H1 (cell line): Measurements from ENCODE around the gene TARS2. TPM values are rescaled to one million over a fixed set of nuclear protein-coding genes. Genes with fewer than 3 reads are reported as not detected.

Experiments
- CTCF ChIA-PET: fragments of 300-600 bp; sonication (Branson Sonifier 250); formaldehyde crosslinking; loops from one replicate; lab custom pipeline; 2021; ENCODE audit not compliant: partially characterized antibody; lab: Charles Lee
- POLR2A ChIA-PET: fragments of 300-600 bp; sonication (Branson Sonifier 250); formaldehyde crosslinking; loops from one replicate; lab custom pipeline; 2021; ENCODE audit warnings: inconsistent platforms; ENCODE audit not compliant: partially characterized antibody; lab: Charles Lee
- DNase-seq, 2 experiments: peaks; one replicate each; pipeline versions ENCODE4 v3.0.0 to v3.0.0-alpha.2; 2010 to 2022; ENCODE audit warnings: low spot score in 2 of 2, low read depth in 1 of 2, mixed read lengths in 1 of 2
- FAIRE-seq: peaks from 2 replicates; lab custom pipeline; 2011; peaks lifted over from hg19 to GRCh38; lab: Jason Lieb, UNC
- H2AFZ ChIP-seq: 2 replicates; pipeline ENCODE4 v1.8.1; 2012; ENCODE audit warnings: low read length, inconsistent platforms
- H2AK5ac ChIP-seq: 2 replicates; pipeline ENCODE4 v1.6.1; 2013; ENCODE audit warnings: low read depth, low read length
- H2BK120ac ChIP-seq: replicated peaks from 2 replicates; pipeline ENCODE3; 2013; ENCODE audit warnings: low read depth, low read length, inconsistent platforms
- H2BK12ac ChIP-seq: 2 replicates; pipeline ENCODE4 v1.6.1; 2013; ENCODE audit warnings: low read depth, low read length
- H2BK15ac ChIP-seq: 2 replicates; pipeline ENCODE4 v1.6.1; 2013; ENCODE audit warnings: low read length
- H2BK20ac ChIP-seq: 2 replicates; pipeline ENCODE4 v1.6.1; 2013; ENCODE audit warnings: low read length
- H2BK5ac ChIP-seq: 2 replicates; pipeline ENCODE4 v1.6.1; 2013; ENCODE audit warnings: low read depth, low read length
- H3K14ac ChIP-seq: 2 replicates; pipeline ENCODE4 v1.6.1; 2013; ENCODE audit warnings: inconsistent platforms; ENCODE audit not compliant: insufficient read length
- H3K18ac ChIP-seq: 2 replicates; pipeline ENCODE4 v1.6.1; 2013; ENCODE audit warnings: low read length; ENCODE audit errors: extremely low read depth
- H3K23ac ChIP-seq: 2 replicates; pipeline ENCODE4 v1.6.1; 2013; ENCODE audit warnings: inconsistent platforms; ENCODE audit not compliant: insufficient read length
- H3K23me2 ChIP-seq: 2 replicates; pipeline ENCODE4 v1.6.1; 2013; ENCODE audit warnings: low read depth, low read length
- H3K27ac ChIP-seq: 2 replicates; pipeline ENCODE4 v1.6.1; 2011; ENCODE audit warnings: low read depth, low read length, inconsistent platforms
- H3K27me3 ChIP-seq, 4 experiments: replicated peaks in 1 of 4; 1 replicate in 1 of 4; 2 replicates in 3 of 4; pipeline versions ENCODE4 v1.6.1 to v1.8.1; 2011 to 2013; ENCODE audit warnings: low read length in 3 of 4, mild to moderate bottlenecking in 3 of 4, inconsistent platforms in 2 of 4, mixed read lengths in 2 of 4, moderate library complexity in 1 of 4; ENCODE audit not compliant: control insufficient read depth in 3 of 4, insufficient read depth in 3 of 4; ENCODE audit errors: extremely low read depth in 1 of 4
- H3K36me3 ChIP-seq, 4 experiments: 2 replicates each; pipeline versions ENCODE4 v1.6.1 to v1.8.1; 2011 to 2013; ENCODE audit warnings: mild to moderate bottlenecking in 4 of 4, low read length in 3 of 4, moderate library complexity in 2 of 4, control low read depth in 1 of 4, inconsistent platforms in 1 of 4; ENCODE audit not compliant: insufficient read depth in 4 of 4, control insufficient read depth in 2 of 4
- H3K4ac ChIP-seq: replicated peaks from 2 replicates; pipeline ENCODE3; 2013; ENCODE audit warnings: low read length, low read depth, mixed read lengths, inconsistent platforms; ENCODE audit not compliant: insufficient read length
- H3K4me1 ChIP-seq, 4 experiments: replicated peaks in 1 of 4; 1 replicate in 1 of 4; 2 replicates in 3 of 4; pipeline versions ENCODE4 v1.6.1 to v1.8.1; 2011 to 2013; ENCODE audit warnings: low read length in 3 of 4, inconsistent platforms in 2 of 4, mixed read lengths in 1 of 4; ENCODE audit not compliant: insufficient read depth in 4 of 4, control insufficient read depth in 3 of 4
- H3K4me2 ChIP-seq, 2 experiments: 2 replicates each; pipeline versions ENCODE4 v1.6.1 to v1.8.1; 2011 to 2013; ENCODE audit warnings: low read depth in 2 of 2, low read length in 2 of 2, control low read depth in 1 of 2, inconsistent platforms in 1 of 2, mild to moderate bottlenecking in 1 of 2; ENCODE audit not compliant: insufficient read depth in 1 of 2
- H3K4me3 ChIP-seq, 4 experiments: fragments of 200-600, 300-600 bp in 1 of 4; sonication (generic), shearing (Covaris generic), sonication (Bioruptor Twin) in 1 of 4; 2 replicates each; pipeline versions ENCODE4 v1.5.1 to v1.8.1; 2011 to 2016; ENCODE audit warnings: low read length in 4 of 4, low read depth in 3 of 4, control low read depth in 2 of 4, inconsistent platforms in 2 of 4, mild to moderate bottlenecking in 2 of 4, mixed read lengths in 1 of 4, moderate library complexity in 1 of 4; ENCODE audit not compliant: insufficient read depth in 2 of 4; ENCODE audit errors: extremely low read depth in 1 of 4
- H3K56ac ChIP-seq: replicated peaks from 2 replicates; pipeline ENCODE3; 2013; ENCODE audit warnings: low read depth, mild to moderate bottlenecking, mixed read lengths, low read length, inconsistent platforms; ENCODE audit not compliant: insufficient read length
- H3K79me1 ChIP-seq: 2 replicates; pipeline ENCODE4 v1.6.1; 2013; ENCODE audit warnings: low read depth, low read length, control low read depth
- H3K79me2 ChIP-seq, 2 experiments: 2 replicates each; pipeline versions ENCODE4 v1.6.1 to v1.8.1; 2012 to 2013; ENCODE audit warnings: low read length in 2 of 2, mild to moderate bottlenecking in 2 of 2, inconsistent platforms in 1 of 2; ENCODE audit not compliant: insufficient read depth in 2 of 2, control insufficient read depth in 1 of 2
- H3K9ac ChIP-seq, 4 experiments: replicated peaks in 1 of 4; 1 replicate in 1 of 4; 2 replicates in 3 of 4; pipeline versions ENCODE4 v1.6.1 to v1.8.1; 2011 to 2013; ENCODE audit warnings: low read depth in 3 of 4, low read length in 3 of 4, control low read depth in 2 of 4, mild to moderate bottlenecking in 2 of 4, moderate library complexity in 2 of 4, inconsistent platforms in 1 of 4; ENCODE audit errors: extremely low read depth in 1 of 4
- H3K9me3 ChIP-seq, 2 experiments: 2 replicates each; pipeline versions ENCODE4 v1.6.1 to v1.8.1; 2012 to 2013; ENCODE audit warnings: mild to moderate bottlenecking in 2 of 2, moderate library complexity in 2 of 2, control low read depth in 1 of 2, inconsistent platforms in 1 of 2, low read depth in 1 of 2, low read length in 1 of 2, mixed read lengths in 1 of 2; ENCODE audit not compliant: insufficient read depth in 2 of 2
- H4K20me1 ChIP-seq, 2 experiments: replicated peaks in 1 of 2; 2 replicates each; pipeline versions ENCODE3 to v1.8.1; 2011 to 2013; ENCODE audit warnings: inconsistent platforms in 2 of 2, low read length in 2 of 2, mild to moderate bottlenecking in 1 of 2; ENCODE audit not compliant: insufficient read depth in 2 of 2, control insufficient read depth in 1 of 2
- H4K5ac ChIP-seq: 2 replicates; pipeline ENCODE4 v1.6.1; 2013; ENCODE audit warnings: low read length, low read depth, mixed read lengths, inconsistent platforms; ENCODE audit not compliant: insufficient read length
- H4K8ac ChIP-seq: 2 replicates; pipeline ENCODE4 v1.8.0; 2013; ENCODE audit warnings: mild to moderate bottlenecking, moderate library complexity, low read length, inconsistent platforms; ENCODE audit not compliant: insufficient read depth; ENCODE audit errors: extremely low read depth
- H4K91ac ChIP-seq: replicated peaks from 2 replicates; pipeline ENCODE3; 2013; ENCODE audit warnings: low read length, mixed read lengths, inconsistent platforms; ENCODE audit not compliant: insufficient read length
- BRCA1 ChIP-seq: IDR thresholded peaks from 2 replicates; pipeline ENCODE4 v1.6.1; 2012; ENCODE audit warnings: low read depth, low read length, improper control_type of control experiment
- CBX8 ChIP-seq: fragments of 300-800, 300-1000 bp; sonication (generic); IDR thresholded peaks from 2 replicates; pipeline ENCODE4 v1.7.1; 2016; ENCODE audit warnings: low read depth, low read length, borderline replicate concordance
- CHD2 ChIP-seq: IDR thresholded peaks from 2 replicates; pipeline ENCODE4 v1.6.1; 2012; ENCODE audit warnings: low read length, improper control_type of control experiment
- CTBP2 ChIP-seq: IDR thresholded peaks from 2 replicates; pipeline ENCODE4 v1.7.0; 2011; ENCODE audit warnings: borderline replicate concordance, mild to moderate bottlenecking, moderate library complexity, mixed read lengths, low read length; ENCODE audit not compliant: insufficient read depth, insufficient read length
- GABPA ChIP-seq: IDR thresholded peaks from 2 replicates; pipeline ENCODE4 v1.6.1; 2011; ENCODE audit warnings: mild to moderate bottlenecking, low read length, moderate library complexity, borderline replicate concordance; ENCODE audit not compliant: insufficient read depth
- HDAC6 ChIP-seq: IDR thresholded peaks from one replicate; pipeline ENCODE4 v1.7.1; 2012; ENCODE audit warnings: low read depth, mild to moderate bottlenecking, inconsistent platforms, low read length, moderate library complexity
- KDM4A ChIP-seq: IDR thresholded peaks from one replicate; pipeline ENCODE4 v1.7.1; 2012; ENCODE audit warnings: low read depth, mild to moderate bottlenecking, moderate library complexity, low read length, inconsistent platforms; ENCODE audit not compliant: severe bottlenecking
- KDM5A ChIP-seq: fragments of 200-600 bp; IDR thresholded peaks from 2 replicates; pipeline ENCODE4 v1.7.1; 2012; ENCODE audit warnings: mild to moderate bottlenecking, low read length, inconsistent platforms, mixed read lengths
- POLR2A ChIP-seq, 2 experiments: IDR thresholded peaks; 1 replicate in 1 of 2; 2 replicates in 1 of 2; pipeline ENCODE4 v1.6.1; 2011; ENCODE audit warnings: low read depth in 2 of 2, low read length in 2 of 2, mild to moderate bottlenecking in 2 of 2; ENCODE audit errors: control extremely low read depth in 1 of 2
- RBBP5 ChIP-seq: IDR thresholded peaks from 2 replicates; pipeline ENCODE4 v1.7.1; 2012; ENCODE audit warnings: low read depth, mild to moderate bottlenecking, inconsistent platforms, low read length, moderate library complexity, borderline replicate concordance
- SRF ChIP-seq: IDR thresholded peaks from 2 replicates; pipeline ENCODE4 v1.6.1; 2011; ENCODE audit warnings: mild to moderate bottlenecking, low read depth, low read length, moderate library complexity
- TAF1 ChIP-seq: IDR thresholded peaks from 2 replicates; pipeline ENCODE4 v1.6.1; 2011; ENCODE audit warnings: mild to moderate bottlenecking, low read depth, low read length
- YY1 ChIP-seq: IDR thresholded peaks from 2 replicates; pipeline ENCODE4 v1.6.1; 2011; ENCODE audit warnings: low read depth, mild to moderate bottlenecking, low read length
- WGBS, 2 experiments: shearing (Covaris generic) in 1 of 2; methylation state at CpG; one replicate each; pipeline versions ENCODE4 v1.1.6 to v1.1.7; 2013 to 2015; ENCODE audit warnings: low lambda C conversion rate in 2 of 2, mixed read lengths in 2 of 2, inconsistent platforms in 1 of 2, low coverage in 1 of 2, missing lambda C conversion rate in 1 of 2; ENCODE audit not compliant: insufficient replicate concordance in 2 of 2, insufficient coverage in 1 of 2, insufficient read length in 1 of 2; ENCODE audit errors: extremely low coverage in 1 of 2, missing lambda C conversion rate in 1 of 2; 5-methylcytosine and 5-hydroxymethylcytosine counted together
- polyA plus RNA-seq, 7 experiments: library from polyadenylated mRNA; depleted of rRNA in 3 of 7; stranded (reverse) in 5 of 7; unstranded in 2 of 7; fragments of >200 nt in 5 of 7; fragments of 200-250 nt in 2 of 7; gene quantifications; 1 replicate in 5 of 7; 2 replicates in 1 of 7; 4 replicates in 1 of 7; pipeline versions ENCODE4 v1.2.1 to v1.2.3, GENCODE V29; 2011 to 2013; ENCODE audit warnings: missing spikeins in 2 of 7, mixed read lengths in 2 of 7
- total RNA-seq: library from RNA; stranded (reverse); fragmentation: NEBNext Ultra II Directional; extraction: Animal tissue kit (Norgen Biotek cat#: 25700); gene quantifications from 2 replicates; pipeline ENCODE4 v1.2.1, GENCODE V29; 2021

The TARS2 gene
- total and polyA plus RNA-seq, 2 of the 8 experiments (the other 6 are each of a cell fraction or from before 2014, with no cell fraction given) = 38.9 to 39.1 TPM

DNA sequence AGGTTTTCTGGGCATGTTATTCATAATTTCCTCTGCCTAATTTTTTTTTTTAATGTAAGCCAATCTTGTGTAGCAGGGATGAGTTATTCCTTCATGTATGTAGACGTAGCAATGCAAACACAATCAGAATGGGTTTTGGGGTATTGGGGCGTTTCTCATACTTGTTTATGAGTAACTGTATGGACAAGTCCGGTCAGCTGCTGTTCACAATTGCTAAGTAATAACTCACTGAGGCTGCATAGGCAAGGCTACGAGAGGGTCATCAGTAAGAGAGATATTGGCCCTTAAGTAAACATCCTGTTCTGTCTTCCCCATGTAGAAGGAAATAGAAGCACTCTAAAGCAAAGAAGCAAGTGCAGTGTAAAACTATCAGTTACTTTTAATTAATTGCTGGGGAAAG lies 9.5 kb upstream of the TARS2 start:
- POLR2A ChIA-PET = interaction anchor here (0.6 kb wide), 4 partner anchors 31 to 550 kb away, joined by 3 to 7 read pairs (median 4); no protein-coding TSS in a partner anchor
- Histone ChIP-seq H3K9ac (no peak overlapping the region), H2AK5ac (no peak overlapping the region), H3K27ac (no peak overlapping the region), H2BK15ac (no peak overlapping the region), H3K79me2 (no peaks in the 10 kb centered on the region), H3K4me1 (peaks cover 0 to 3% (median 2%) of the 10 kb centered on the region in 4 experiments; a peak in 3 of 7 replicates), H3K9me3 (no peaks in the 10 kb centered on the region), H3K4me2 (no peak overlapping the region), H4K5ac (no peak overlapping the region), H3K23ac (no peak overlapping the region), H3K18ac (no peak overlapping the region), H3K36me3 (peaks cover 0 to 1% (median 0%) of the 10 kb centered on the region in 4 experiments; a peak in 1 of 8 replicates), H2BK12ac (no peak overlapping the region), H3K56ac (no peak overlapping the region), H3K79me1 (no peaks in the 10 kb centered on the region), H2AFZ (no peak overlapping the region), H4K20me1 (peaks cover 0 to 2% of the 10 kb centered on the region in 2 experiments), H2BK120ac (no peak overlapping the region), H4K8ac (no peak overlapping the region), H3K4ac (no peak overlapping the region), H2BK20ac (no peak overlapping the region), H3K27me3 (no peaks in the 10 kb centered on the region), H4K91ac (no peak overlapping the region), H3K14ac (no peak overlapping the region), H2BK5ac (no peak overlapping the region), H3K4me3 (no peak overlapping the region), H3K23me2 (no peaks in the 10 kb centered on the region)
- CTCF ChIA-PET = interaction anchor here (0.6 to 0.7 kb wide), 2 partner anchors 20 to 39 kb away, joined by 3 read pairs; no protein-coding TSS in a partner anchor
- DNase-seq (no peak), FAIRE-seq (no peak)
- TF ChIP-seq HDAC6 (no peak), CHD2 (no peak), BRCA1 (no peak), YY1 (no peak), KDM4A (no peak), GABPA (no peak), SRF (no peak), CTBP2 (no peak), KDM5A (no peak), RBBP5 (no peak), TAF1 (no peak), CBX8 (no peak), POLR2A (IDR thresholded peaks at IDR 0.05; ENCODE audit: control extremely low read depth in 1 of 2, low read depth in 2 of 2, low read length in 2 of 2) (no peak)
- 80% methylated on average over 4 of the region's 4 CpGs; no CpG with 5 or more reads in 1 of the 2 experiments for WGBS, 2 experiments
